Vagina (tissue), 2 donors: ENCODE measurements around the gene TTR.

Experiments used
- POLR2A ChIP-seq, 2 donors: fragments of 450-650 bp; IDR thresholded peaks; one replicate each; pipeline ENCODE4 v1.6.1; 2017; ENCODE audit warnings: antibody characterized with exemption in 2 of 2, mild to moderate bottlenecking in 2 of 2, moderate library complexity in 2 of 2
- TF ChIP-seq, protein P1 (sequence below), 3 experiments: fragments of 450-650 bp in 2 of 3; fragments of 200-600 bp in 1 of 3; sonication (generic) in 1 of 3; IDR thresholded peaks; one replicate each; pipeline ENCODE4 v1.5.1; 2017 to 2019; ENCODE audit warnings: antibody characterized with exemption in 3 of 3, mild to moderate bottlenecking in 2 of 3, moderate library complexity in 2 of 3

DNA sequence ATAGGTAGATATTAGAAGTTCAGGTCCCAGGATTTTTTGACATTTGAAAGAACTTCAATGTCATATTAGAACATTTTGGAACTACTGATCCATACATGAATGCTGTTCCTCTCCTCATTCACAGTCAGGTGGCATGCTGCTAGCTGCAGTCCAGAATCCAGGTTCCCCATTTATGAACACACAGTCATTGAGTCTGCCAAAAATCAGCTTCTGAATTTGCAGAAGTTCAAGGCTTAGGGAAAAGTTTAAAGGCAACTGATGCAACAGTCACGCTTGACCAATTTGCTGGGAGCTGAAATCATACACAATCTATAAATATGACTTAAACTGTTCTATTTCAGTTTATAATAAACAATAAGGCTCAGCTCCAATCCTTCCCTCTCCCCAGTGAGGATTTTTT is 17.3 kb upstream of the TTR start:
- TF ChIP-seq, protein P1, sequence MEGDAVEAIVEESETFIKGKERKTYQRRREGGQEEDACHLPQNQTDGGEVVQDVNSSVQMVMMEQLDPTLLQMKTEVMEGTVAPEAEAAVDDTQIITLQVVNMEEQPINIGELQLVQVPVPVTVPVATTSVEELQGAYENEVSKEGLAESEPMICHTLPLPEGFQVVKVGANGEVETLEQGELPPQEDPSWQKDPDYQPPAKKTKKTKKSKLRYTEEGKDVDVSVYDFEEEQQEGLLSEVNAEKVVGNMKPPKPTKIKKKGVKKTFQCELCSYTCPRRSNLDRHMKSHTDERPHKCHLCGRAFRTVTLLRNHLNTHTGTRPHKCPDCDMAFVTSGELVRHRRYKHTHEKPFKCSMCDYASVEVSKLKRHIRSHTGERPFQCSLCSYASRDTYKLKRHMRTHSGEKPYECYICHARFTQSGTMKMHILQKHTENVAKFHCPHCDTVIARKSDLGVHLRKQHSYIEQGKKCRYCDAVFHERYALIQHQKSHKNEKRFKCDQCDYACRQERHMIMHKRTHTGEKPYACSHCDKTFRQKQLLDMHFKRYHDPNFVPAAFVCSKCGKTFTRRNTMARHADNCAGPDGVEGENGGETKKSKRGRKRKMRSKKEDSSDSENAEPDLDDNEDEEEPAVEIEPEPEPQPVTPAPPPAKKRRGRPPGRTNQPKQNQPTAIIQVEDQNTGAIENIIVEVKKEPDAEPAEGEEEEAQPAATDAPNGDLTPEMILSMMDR (IDR thresholded peaks at IDR 0.05) = no peak
- TF ChIP-seq POLR2A (IDR thresholded peaks at IDR 0.05) = no peak
